Measurements from ENCODE around the gene PLEKHB2.
A peak's percentile ranks its signal among the peaks of the same experiment; 100 is the strongest.

The PLEKHB2 gene

GRCh38 chr2:131105156-131105949 is at the start of gene PLEKHB2:
Gene PLEKHB2, plus strand, starts transcription at chr2:131105336. Its CDS starts 15,606 bp downstream, at chr2:131120942.
- CTCF ChIA-PET = interaction anchor here (1.2 to 3.1 kb wide), 3 partner anchors 11 to 387 kb away, joined by 4 to 12 read pairs (median 8); partner anchors contain the start of gene MZT2A

GRCh38 chr2:131056204-131056931 is 48.8 kb upstream of the PLEKHB2 start:
- ChIA-PET CTCF (no interaction called here), POLR2A (no interaction called here)
- TF ChIP-seq CTCF (IDR thresholded peaks at IDR 0.05; ENCODE audit: control extremely low read depth, extremely low read depth, low read depth, missing control alignments) = no peak
- DNase-seq (ENCODE audit: extremely low spot score) = no peak

More at GRCh38 chr2:131105156-131105949, at the start of gene PLEKHB2:
- no peak for TF ChIP-seq CTCF (IDR thresholded peaks at IDR 0.05; ENCODE audit: control extremely low read depth, extremely low read depth, low read depth, missing control alignments)
- POLR2A ChIA-PET = interaction anchor here (1.2 kb wide), 1 partner anchor 12 kb away, joined by 5 read pairs; the partner anchor contains the start of gene FAM168B
- DNase-seq (ENCODE audit: extremely low spot score) = peak; percentile 95

GRCh38 chr2:131056932-131057287 is 48.2 kb upstream of the PLEKHB2 start:
- no peak for DNase-seq (ENCODE audit: extremely low spot score)
- ChIA-PET POLR2A (no interaction called here), CTCF (interaction anchor here (2.3 kb wide), 1 partner anchor 16 kb away, joined by 6 read pairs; no protein-coding TSS in a partner anchor)

GRCh38 chr2:131058214-131058843 is 46.8 kb upstream of the PLEKHB2 start:
- POLR2A ChIA-PET = no interaction called here
- CTCF ChIA-PET = interaction anchor here (2.3 kb wide), 1 partner anchor 17 kb away, joined by 6 read pairs; no protein-coding TSS in a partner anchor
- DNase-seq (ENCODE audit: extremely low spot score) = no peak
- TF ChIP-seq CTCF (IDR thresholded peaks at IDR 0.05; ENCODE audit: control extremely low read depth, extremely low read depth, low read depth, missing control alignments) = no peak

More at GRCh38 chr2:131056932-131057287, 48.2 kb upstream of the PLEKHB2 start:
- TF ChIP-seq CTCF (IDR thresholded peaks at IDR 0.05; ENCODE audit: control extremely low read depth, extremely low read depth, low read depth, missing control alignments) = no peak

- POLR2A ChIA-PET = no interaction called here
- DNase-seq (ENCODE audit: extremely low spot score) = no peak
- CTCF ChIA-PET = interaction anchor here (2.3 kb wide), 1 partner anchor 18 kb away, joined by 6 read pairs; no protein-coding TSS in a partner anchor
- no peak for TF ChIP-seq CTCF (IDR thresholded peaks at IDR 0.05; ENCODE audit: control extremely low read depth, extremely low read depth, low read depth, missing control alignments)
These were observed 46.2 kb upstream of the PLEKHB2 start for GRCh38 chr2:131058920-131059319.
